Activated naive CD4-positive, alpha-beta T cell treated with anti-CD3 and anti-CD28 coated beads, Interleukin-2, amount 50 U/mL, for 24 hours (primary cell): ENCODE measurements around the gene TRPM3.

ENCODE experiments used
- H3K27ac Mint-ChIP-seq: one replicate; pipeline ENCODE4 v1.8.0; 2021; ENCODE audit warnings: mild to moderate bottlenecking, mixed read lengths
- H3K27me3 Mint-ChIP-seq: one replicate; pipeline ENCODE4 v1.8.0; 2021; ENCODE audit warnings: mixed read lengths
- H3K36me3 Mint-ChIP-seq: one replicate; pipeline ENCODE4 v1.8.0; 2021; ENCODE audit warnings: mixed read lengths
- H3K4me1 Mint-ChIP-seq: one replicate; pipeline ENCODE4 v1.8.0; 2021; ENCODE audit warnings: mixed read lengths
- H3K4me3 Mint-ChIP-seq: one replicate; pipeline ENCODE4 v1.8.0; 2021; ENCODE audit warnings: mild to moderate bottlenecking, mixed read lengths
- H3K9me3 Mint-ChIP-seq: one replicate; pipeline ENCODE4 v1.8.0; 2021; ENCODE audit warnings: mixed read lengths

TRPM3 gene

GRCh38 chr9:70529833-70530232 is 591.6 kb downstream of the TRPM3 start:
- Mint-ChIP-seq H3K4me3 (no peak overlapping the region), H3K27ac (no peak overlapping the region), H3K27me3 (no peaks in the 10 kb centered on the region), H3K9me3 (peaks cover 7% of the 10 kb centered on the region), H3K36me3 (no peaks in the 10 kb centered on the region), H3K4me1 (peaks cover 25% of the 10 kb centered on the region)

GRCh38 chr9:70529377-70529776 is 592.0 kb downstream of the TRPM3 start:
- Mint-ChIP-seq H3K4me3 (no peak overlapping the region), H3K4me1 (peaks cover 25% of the 10 kb centered on the region), H3K36me3 (no peaks in the 10 kb centered on the region), H3K27me3 (no peaks in the 10 kb centered on the region), H3K9me3 (peaks cover 9% of the 10 kb centered on the region), H3K27ac (no peak overlapping the region)

- Mint-ChIP-seq H3K9me3 (peaks cover 9% of the 10 kb centered on the region), H3K27ac (no peak overlapping the region), H3K4me3 (no peak overlapping the region), H3K4me1 (peaks cover 11% of the 10 kb centered on the region), H3K36me3 (no peaks in the 10 kb centered on the region), H3K27me3 (no peaks in the 10 kb centered on the region)
Observed at GRCh38 chr9:70526902-70527301, 594.5 kb downstream of the TRPM3 start.

- no peak overlapping the region for H3K4me3 Mint-ChIP-seq
- no peak overlapping the region for H3K27ac Mint-ChIP-seq
- H3K9me3 Mint-ChIP-seq: peaks cover 9% of the 10 kb centered on the region
- peaks cover 5% of the 10 kb centered on the region for H3K4me1 Mint-ChIP-seq
- H3K36me3 Mint-ChIP-seq: no peaks in the 10 kb centered on the region
- no peaks in the 10 kb centered on the region for H3K27me3 Mint-ChIP-seq
Observed at GRCh38 chr9:70525519-70525918, 595.9 kb downstream of the TRPM3 start.

- H3K36me3 Mint-ChIP-seq: no peaks in the 10 kb centered on the region
- peaks cover 9% of the 10 kb centered on the region for H3K4me1 Mint-ChIP-seq
- H3K27ac Mint-ChIP-seq: peak overlapping the region; percentile 19
- H3K9me3 Mint-ChIP-seq: peaks cover 4% of the 10 kb centered on the region
- H3K4me3 Mint-ChIP-seq: no peak overlapping the region
- no peaks in the 10 kb centered on the region for H3K27me3 Mint-ChIP-seq
Observed at GRCh38 chr9:70519912-70520724, 601.3 kb downstream of the TRPM3 start.

- Mint-ChIP-seq H3K4me3 (no peak overlapping the region), H3K27ac (no peak overlapping the region), H3K27me3 (no peaks in the 10 kb centered on the region), H3K36me3 (no peaks in the 10 kb centered on the region), H3K9me3 (no peaks in the 10 kb centered on the region), H3K4me1 (peaks cover 9% of the 10 kb centered on the region)
Observed at GRCh38 chr9:70517926-70518610, 603.4 kb downstream of the TRPM3 start.

GRCh38 chr9:70514273-70514672 is 607.1 kb downstream of the TRPM3 start:
- Mint-ChIP-seq H3K4me3 (no peak overlapping the region), H3K9me3 (no peaks in the 10 kb centered on the region), H3K27me3 (no peaks in the 10 kb centered on the region), H3K27ac (no peak overlapping the region), H3K4me1 (no peaks in the 10 kb centered on the region), H3K36me3 (no peaks in the 10 kb centered on the region)

GRCh38 chr9:70511858-70512257 is 609.6 kb downstream of the TRPM3 start:
- Mint-ChIP-seq H3K27me3 (no peaks in the 10 kb centered on the region), H3K4me3 (no peak overlapping the region), H3K9me3 (no peaks in the 10 kb centered on the region), H3K4me1 (no peaks in the 10 kb centered on the region), H3K36me3 (no peaks in the 10 kb centered on the region), H3K27ac (no peak overlapping the region)

GRCh38 chr9:70510157-70510770 is 611.2 kb downstream of the TRPM3 start:
- Mint-ChIP-seq H3K4me3 (no peak overlapping the region), H3K9me3 (no peaks in the 10 kb centered on the region), H3K36me3 (no peaks in the 10 kb centered on the region), H3K27me3 (no peaks in the 10 kb centered on the region), H3K4me1 (peaks cover 9% of the 10 kb centered on the region), H3K27ac (no peak overlapping the region)

- no peaks in the 10 kb centered on the region for H3K27me3 Mint-ChIP-seq
- no peaks in the 10 kb centered on the region for H3K36me3 Mint-ChIP-seq
- no peaks in the 10 kb centered on the region for H3K9me3 Mint-ChIP-seq
- H3K4me3 Mint-ChIP-seq: no peak overlapping the region
- peaks cover 11% of the 10 kb centered on the region for H3K4me1 Mint-ChIP-seq
- H3K27ac Mint-ChIP-seq: no peak overlapping the region
Observed at GRCh38 chr9:70506159-70506558, 615.3 kb downstream of the TRPM3 start.

GRCh38 chr9:70504834-70505233 is 616.6 kb downstream of the TRPM3 start:
- no peak overlapping the region for H3K27ac Mint-ChIP-seq
- H3K27me3 Mint-ChIP-seq: no peaks in the 10 kb centered on the region
- no peaks in the 10 kb centered on the region for H3K9me3 Mint-ChIP-seq
- no peak overlapping the region for H3K4me3 Mint-ChIP-seq
- H3K36me3 Mint-ChIP-seq: no peaks in the 10 kb centered on the region
- peaks cover 11% of the 10 kb centered on the region for H3K4me1 Mint-ChIP-seq

GRCh38 chr9:70502690-70503089 is 618.7 kb downstream of the TRPM3 start:
- no peaks in the 10 kb centered on the region for H3K27me3 Mint-ChIP-seq
- H3K36me3 Mint-ChIP-seq: no peaks in the 10 kb centered on the region
- peaks cover 11% of the 10 kb centered on the region for H3K4me1 Mint-ChIP-seq
- no peaks in the 10 kb centered on the region for H3K9me3 Mint-ChIP-seq
- H3K4me3 Mint-ChIP-seq: no peak overlapping the region
- H3K27ac Mint-ChIP-seq: no peak overlapping the region

GRCh38 chr9:70500793-70501192 is 620.6 kb downstream of the TRPM3 start:
- H3K9me3 Mint-ChIP-seq: no peaks in the 10 kb centered on the region
- no peak overlapping the region for H3K27ac Mint-ChIP-seq
- H3K36me3 Mint-ChIP-seq: no peaks in the 10 kb centered on the region
- peaks cover 12% of the 10 kb centered on the region for H3K4me1 Mint-ChIP-seq
- H3K4me3 Mint-ChIP-seq: no peak overlapping the region
- H3K27me3 Mint-ChIP-seq: no peaks in the 10 kb centered on the region

- H3K36me3 Mint-ChIP-seq: no peaks in the 10 kb centered on the region
- no peak overlapping the region for H3K27ac Mint-ChIP-seq
- peaks cover 1% of the 10 kb centered on the region for H3K27me3 Mint-ChIP-seq
- no peaks in the 10 kb centered on the region for H3K9me3 Mint-ChIP-seq
- H3K4me3 Mint-ChIP-seq: no peak overlapping the region
- peaks cover 14% of the 10 kb centered on the region for H3K4me1 Mint-ChIP-seq
Observed at GRCh38 chr9:70499621-70500020, 621.8 kb downstream of the TRPM3 start.

- no peak overlapping the region for H3K4me3 Mint-ChIP-seq
- H3K27me3 Mint-ChIP-seq: peaks cover 1% of the 10 kb centered on the region
- peaks cover 20% of the 10 kb centered on the region for H3K4me1 Mint-ChIP-seq
- no peaks in the 10 kb centered on the region for H3K36me3 Mint-ChIP-seq
- H3K9me3 Mint-ChIP-seq: no peaks in the 10 kb centered on the region
- no peak overlapping the region for H3K27ac Mint-ChIP-seq
Observed at GRCh38 chr9:70498866-70499265, 622.6 kb downstream of the TRPM3 start.

- peaks cover 1% of the 10 kb centered on the region for H3K27me3 Mint-ChIP-seq
- no peak overlapping the region for H3K27ac Mint-ChIP-seq
- peaks cover 31% of the 10 kb centered on the region for H3K4me1 Mint-ChIP-seq
- H3K36me3 Mint-ChIP-seq: no peaks in the 10 kb centered on the region
- H3K9me3 Mint-ChIP-seq: no peaks in the 10 kb centered on the region
- no peak overlapping the region for H3K4me3 Mint-ChIP-seq
Observed at GRCh38 chr9:70496244-70496643, 625.2 kb downstream of the TRPM3 start.
